Epithelial cell of proximal tubule (primary cell): Measurements from ENCODE around the gene TAF6L. TPM values are rescaled to one million over a fixed set of nuclear protein-coding genes. Genes with fewer than 3 reads are reported as not detected.

ENCODE experiments used
- DNase-seq: peaks from one replicate; pipeline ENCODE4 v3.0.0-alpha.2; 2011; ENCODE audit warnings: low read depth
- H3K4me3 ChIP-seq: 2 replicates; pipeline ENCODE4 v1.5.1; 2011; ENCODE audit warnings: low read depth, mild to moderate bottlenecking, low read length
- CTCF ChIP-seq: conservative IDR thresholded peaks from 2 replicates; pipeline ENCODE4 v1.5.1; 2012; ENCODE audit warnings: low read depth, mild to moderate bottlenecking, low read length
- total RNA-seq: library from RNA; depleted of rRNA; stranded (reverse); fragments of >200 nt; gene quantifications from 2 replicates; pipeline ENCODE4 v1.2.3, GENCODE V29; 2015

TAF6L gene
- total RNA-seq, 1 donor from 2014 or later = 12.4 TPM

DNA sequence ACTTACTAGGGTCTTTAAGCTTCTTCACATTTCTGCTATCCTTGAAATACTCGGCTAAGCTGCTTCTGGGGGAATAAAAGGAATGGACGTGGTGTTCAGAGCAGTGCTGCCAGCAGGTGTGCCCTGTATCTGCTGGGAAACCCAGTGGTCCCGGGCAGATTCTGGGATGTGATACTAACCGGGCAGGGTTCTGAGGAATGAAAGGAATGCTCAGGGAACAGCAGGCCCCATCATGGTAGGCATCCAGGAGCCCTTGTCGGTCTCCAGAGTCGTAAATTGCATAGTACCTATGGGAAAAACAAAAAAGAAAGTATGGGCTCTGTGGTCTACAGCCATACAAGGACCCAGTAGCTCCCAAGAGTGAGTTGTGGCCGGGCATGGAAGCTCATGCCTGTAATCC lies 25.1 kb downstream of the TAF6L start:
- no peak overlapping the region for H3K4me3 ChIP-seq
- DNase-seq = no peak
- no peak for TF ChIP-seq CTCF

DNA sequence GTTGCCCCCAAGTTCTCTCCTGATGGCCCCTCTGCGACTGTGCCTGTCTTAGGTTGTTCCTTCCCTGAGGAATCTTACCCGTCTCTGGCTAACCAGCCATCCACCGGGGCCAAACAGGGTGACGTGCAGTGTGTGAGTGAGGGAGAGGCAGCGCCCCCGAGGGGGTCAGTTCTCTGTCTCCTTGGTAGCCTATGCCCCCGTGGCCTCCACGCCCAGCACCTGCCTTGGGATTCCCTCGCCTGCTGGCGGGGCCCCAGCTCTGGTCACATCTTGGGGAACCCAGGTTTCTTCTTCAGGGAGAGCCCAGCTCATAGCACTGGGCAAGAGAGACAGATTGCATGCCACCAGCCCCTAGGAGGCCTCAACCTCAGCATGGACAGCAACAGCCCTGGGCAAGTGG lies 28.3 kb downstream of the TAF6L start:
- no peak for TF ChIP-seq CTCF
- DNase-seq = no peak
- H3K4me3 ChIP-seq = no peak overlapping the region

DNA sequence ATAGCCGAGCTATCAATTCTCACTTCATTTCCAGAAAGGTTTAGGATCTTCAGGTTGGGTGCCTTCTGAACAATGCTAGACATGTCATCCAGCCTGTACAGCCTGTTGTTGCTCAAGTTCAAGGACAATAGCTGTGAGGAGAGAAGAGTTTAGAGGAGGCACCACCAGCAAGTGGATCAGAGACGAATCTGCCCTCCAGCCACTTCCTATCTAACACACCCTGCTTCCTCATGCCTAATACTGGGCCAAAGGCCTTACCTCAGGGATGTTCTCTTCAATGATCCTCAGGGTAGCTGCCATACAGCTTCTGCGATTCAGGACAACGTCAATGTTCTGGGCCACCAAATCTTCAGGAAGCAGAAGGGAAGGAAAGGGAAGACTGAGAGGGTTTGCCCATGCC lies 29.9 kb downstream of the TAF6L start:
- no peak for DNase-seq
- no peak for TF ChIP-seq CTCF
- no peak overlapping the region for H3K4me3 ChIP-seq

DNA sequence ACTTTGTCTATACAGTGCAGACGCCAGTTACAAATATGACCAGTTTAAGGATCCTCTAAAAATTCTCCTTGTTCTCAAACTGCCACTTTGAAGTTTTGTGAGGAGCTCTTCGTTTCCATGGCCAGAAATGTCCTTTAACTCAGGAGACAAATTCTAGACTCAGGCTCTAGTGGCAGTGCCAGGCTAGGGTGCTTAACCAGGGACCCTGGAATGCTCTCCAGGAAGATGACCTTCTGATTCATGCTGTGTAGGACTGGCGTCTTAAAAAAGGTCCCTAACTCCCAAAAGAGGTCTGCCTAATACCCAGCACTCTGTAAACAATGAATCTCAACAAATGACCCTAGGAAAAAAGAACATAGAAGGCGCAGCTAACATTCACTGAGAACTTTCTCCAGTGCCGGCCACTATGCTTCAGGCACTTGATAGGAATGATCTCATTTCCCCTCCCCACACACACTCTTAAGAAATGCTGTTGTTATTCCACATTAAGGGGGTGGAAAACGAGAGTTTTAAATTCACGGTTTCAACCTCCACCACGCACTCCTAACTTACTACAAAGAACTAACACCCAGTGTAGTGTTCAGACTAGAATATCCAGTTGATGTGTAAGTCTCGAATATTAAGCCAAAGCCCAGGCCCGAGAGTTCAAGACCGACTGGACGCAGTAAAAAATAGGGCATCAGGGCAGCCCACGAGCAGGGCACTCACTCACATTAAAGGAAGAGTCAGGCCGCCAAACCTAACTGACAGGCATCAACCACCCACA lies 33.3 kb downstream of the TAF6L start:
- no peak for TF ChIP-seq CTCF
- H3K4me3 ChIP-seq = peak overlapping the region; percentile 93
- DNase-seq = peak; percentile 35

- DNase-seq = peak; percentile 20
- H3K4me3 ChIP-seq = peak within 1 kb of the TSS; percentile 93
- no peak for TF ChIP-seq CTCF
These were observed 34.1 kb downstream of the TAF6L start, which contains the start of gene NXF1 for GRCh38 chr11:62805076-62805892. Gene NXF1, minus strand, starts transcription at chr11:62805440. Its CDS starts 84 bp downstream, at chr11:62805356.

DNA sequence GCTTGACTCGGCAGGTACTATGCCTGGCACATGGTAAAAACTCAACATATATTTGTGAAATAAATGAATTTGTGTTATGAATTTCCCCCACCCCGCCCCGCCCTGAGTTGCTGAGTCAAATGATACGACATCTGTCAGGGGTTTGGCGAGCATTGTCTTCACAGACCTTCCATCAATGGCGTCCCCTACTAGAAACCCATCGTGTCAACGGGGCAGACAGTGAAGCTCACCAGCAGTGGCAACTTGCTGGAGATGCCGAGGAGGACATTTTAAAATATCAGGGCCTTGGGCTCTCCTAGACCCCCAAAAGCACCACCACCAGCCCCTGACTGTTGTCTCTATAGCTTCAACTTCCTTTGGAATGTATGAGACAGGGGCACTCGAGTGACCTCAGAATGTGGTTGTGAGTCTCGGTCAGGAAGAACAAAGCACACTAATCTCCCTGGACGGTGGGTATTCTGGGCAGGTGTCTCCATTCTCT lies 34.8 kb downstream of the TAF6L start:
- TF ChIP-seq CTCF = no peak
- peak overlapping the region; percentile 93 for H3K4me3 ChIP-seq
- DNase-seq = no peak
